Measurements from ENCODE around the gene SLC44A5.

DNA sequence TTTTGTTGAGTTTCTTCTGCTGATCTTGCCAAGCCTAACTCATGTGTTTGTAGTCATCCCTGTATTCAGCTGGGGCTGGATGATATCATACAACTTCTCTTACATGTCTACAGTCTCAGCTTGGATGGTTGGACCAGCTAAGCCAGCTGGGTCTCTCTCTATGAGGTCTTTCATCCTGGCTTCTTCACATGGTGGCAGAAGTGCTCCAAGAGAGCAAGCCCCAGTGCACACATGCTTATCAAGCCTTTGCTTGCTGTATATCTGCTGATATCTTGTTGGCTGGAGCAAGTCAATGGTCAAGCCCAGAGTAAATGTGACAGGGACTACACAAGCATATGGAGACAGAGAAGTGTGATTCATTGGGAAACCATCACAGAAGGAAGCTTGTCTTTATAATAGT is 29.2 kb upstream of the SLC44A5 start:
- TF ChIP-seq POLR2AphosphoS5 (IDR thresholded peaks at IDR 0.05) (no peak), POLR2A (IDR thresholded peaks at IDR 0.05) (no peak)

All from stomach (tissue), 4 donors.